ENCODE results near the gene LONP1.

LONP1 gene

GRCh38 chr19:5719274-5719960 is 529 bp downstream of the LONP1 start:
- no peak for TF ChIP-seq CTCF (IDR thresholded peaks at IDR 0.05; ENCODE audit: low read depth, low read length, missing control alignments)
- no peak for DNase-seq (ENCODE audit: low read depth)
- peak overlapping the region; percentile 90 for H3K4me3 ChIP-seq (ENCODE audit: low read depth, low read length)

- no peak for TF ChIP-seq CTCF (IDR thresholded peaks at IDR 0.05; ENCODE audit: low read depth, low read length, missing control alignments)
- DNase-seq (ENCODE audit: low read depth), result peak; percentile 34
Observed at GRCh38 chr19:5718579-5719273, 1.2 kb downstream of the LONP1 start.

GRCh38 chr19:5718037-5718578 is 1.8 kb downstream of the LONP1 start:
- TF ChIP-seq CTCF (IDR thresholded peaks at IDR 0.05; ENCODE audit: low read depth, low read length, missing control alignments), result no peak
- H3K4me3 ChIP-seq (ENCODE audit: low read depth, low read length), result peak overlapping the region; percentile 90
- no peak for DNase-seq (ENCODE audit: low read depth)

More at GRCh38 chr19:5718579-5719273, 1.2 kb downstream of the LONP1 start:
- H3K4me3 ChIP-seq (ENCODE audit: low read depth, low read length), result peak overlapping the region; percentile 90

- no peak for TF ChIP-seq CTCF (IDR thresholded peaks at IDR 0.05; ENCODE audit: low read depth, low read length, missing control alignments)
- peak overlapping the region; percentile 90; the same call in 1 of the 2 replicates for H3K4me3 ChIP-seq (ENCODE audit: low read depth, low read length)
- no peak for DNase-seq (ENCODE audit: low read depth)
Observed at GRCh38 chr19:5717215-5717935, 2.6 kb downstream of the LONP1 start.

- DNase-seq (ENCODE audit: low read depth), result no peak
- no peak overlapping the region for H3K4me3 ChIP-seq (ENCODE audit: low read depth, low read length)
- TF ChIP-seq CTCF (IDR thresholded peaks at IDR 0.05; ENCODE audit: low read depth, low read length, missing control alignments), result no peak
Observed at GRCh38 chr19:5714816-5715215, 5.1 kb downstream of the LONP1 start.

- no peak overlapping the region for H3K4me3 ChIP-seq (ENCODE audit: low read depth, low read length)
- no peak for TF ChIP-seq CTCF (IDR thresholded peaks at IDR 0.05; ENCODE audit: low read depth, low read length, missing control alignments)
- no peak for DNase-seq (ENCODE audit: low read depth)
Observed at GRCh38 chr19:5713228-5713627, 6.7 kb downstream of the LONP1 start.
